GM18498 (cell line): Measurements from ENCODE around the gene ZNF768.
"Not testable (repeated sequence)": the region's sequence is repeated elsewhere in the genome, so short reads cannot be mapped to it uniquely, and the experiment has no call there.

Source experiments
- ATAC-seq: cut with Tn5 transposase; IDR thresholded peaks from one replicate; pipeline ENCODE4 v1.9.1; 2021; ENCODE audit warnings: mild to moderate bottlenecking, moderate library complexity; ENCODE audit not compliant: unreplicated experiment

The ZNF768 gene

GRCh38 chr16:30515275-30515674, 11.1 kb downstream of the ZNF768 start:
- no peak for ATAC-seq

- no peak for ATAC-seq
Observed at GRCh38 chr16:30511509-30511908, 14.9 kb downstream of the ZNF768 start.

GRCh38 chr16:30510376-30510938, 15.9 kb downstream of the ZNF768 start:
- ATAC-seq = no peak

DNA sequence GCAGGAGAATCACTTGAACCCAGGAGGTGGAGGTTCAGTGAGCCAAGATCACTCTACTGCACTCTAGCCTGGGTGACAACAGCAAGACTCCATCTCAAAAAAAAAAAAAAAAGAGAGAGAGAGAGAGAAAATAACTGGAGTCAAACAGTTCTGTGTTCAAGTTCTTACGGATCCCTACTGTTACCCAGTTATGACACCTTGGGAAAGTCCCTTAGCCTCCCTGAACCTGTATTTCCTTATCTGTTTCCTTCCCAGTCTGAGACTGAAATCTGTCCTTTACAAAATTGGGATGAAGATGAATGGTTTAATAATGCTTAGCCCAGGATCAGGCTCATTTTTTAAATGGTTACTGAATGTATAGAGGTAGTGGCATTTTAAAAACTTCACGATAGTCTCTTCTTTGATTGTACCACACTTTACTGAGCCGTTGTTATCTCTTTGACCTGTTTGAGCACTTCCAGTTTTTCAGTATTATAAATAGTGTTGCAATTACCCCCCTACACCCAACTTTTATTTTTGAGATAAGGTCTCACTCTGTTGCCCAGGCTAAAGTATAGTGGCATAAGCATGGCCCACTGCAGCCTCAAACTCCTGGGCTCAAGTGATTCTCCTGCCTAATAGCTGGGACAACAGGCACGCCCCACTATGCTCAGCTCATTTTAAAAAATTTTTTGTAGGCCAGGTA, 17.1 kb downstream of the ZNF768 start:
- ATAC-seq = no peak

DNA sequence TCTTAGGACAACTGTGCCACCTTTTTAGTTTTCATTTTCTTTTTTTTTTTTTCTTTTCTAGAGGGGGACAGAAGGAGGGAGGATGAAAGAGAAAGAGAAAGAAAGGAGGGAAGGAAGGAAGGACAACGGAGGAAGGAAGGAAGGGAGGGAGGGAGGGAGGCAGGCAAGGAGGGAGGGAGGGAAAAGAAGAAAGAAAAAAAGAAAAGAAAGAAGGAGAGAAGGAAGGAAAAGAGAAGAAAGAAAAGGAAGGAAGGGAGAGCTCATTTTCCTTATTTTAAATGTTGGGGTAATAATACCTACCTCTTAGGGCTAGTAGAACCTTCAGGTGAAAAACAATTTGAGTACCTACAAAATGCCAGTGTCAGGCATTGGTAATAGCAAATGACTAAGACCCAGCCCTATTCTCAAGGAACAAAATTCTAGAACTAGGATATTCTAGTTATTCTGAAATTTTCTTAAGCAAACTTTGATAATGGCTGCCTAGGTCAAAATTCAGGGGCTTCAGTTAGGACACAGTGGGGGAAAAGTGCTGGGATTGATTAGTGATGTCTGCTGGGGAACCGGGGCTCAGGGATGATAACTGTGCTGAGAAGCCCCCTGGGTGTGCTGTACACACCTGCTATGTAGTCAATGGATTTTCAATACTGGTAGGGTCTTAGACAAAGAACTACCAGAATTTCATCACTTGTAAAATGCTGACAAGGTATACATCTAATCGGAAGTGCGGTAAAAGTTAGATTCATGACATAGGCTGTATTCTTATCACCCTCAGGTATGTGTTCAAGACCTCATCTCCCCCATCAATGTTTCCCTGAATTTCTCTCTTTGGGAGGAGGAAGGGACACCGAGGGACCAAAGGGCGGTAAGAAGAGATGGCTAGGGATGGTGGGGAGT, 22.7 kb downstream of the ZNF768 start:
- no peak for ATAC-seq

DNA sequence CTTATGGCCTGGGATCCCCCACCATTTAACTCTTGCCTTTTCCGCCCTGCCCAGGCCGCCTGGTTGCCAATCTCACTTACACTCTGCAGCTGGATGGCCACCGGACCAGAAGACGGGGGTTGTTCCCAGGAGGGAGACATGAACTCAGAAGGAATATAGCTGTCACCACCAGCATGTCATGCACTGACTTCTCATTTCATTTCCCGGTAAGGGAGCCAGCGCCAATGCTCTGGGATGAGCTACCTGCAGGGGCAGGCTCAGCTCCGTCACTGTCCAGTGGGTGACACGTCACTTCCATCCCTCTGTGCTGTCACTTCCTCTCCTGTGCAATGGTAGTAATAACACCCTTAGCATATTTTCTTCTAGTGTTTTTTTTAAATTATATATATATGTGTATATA, 27.1 kb downstream of the ZNF768 start:
- ATAC-seq = no peak

DNA sequence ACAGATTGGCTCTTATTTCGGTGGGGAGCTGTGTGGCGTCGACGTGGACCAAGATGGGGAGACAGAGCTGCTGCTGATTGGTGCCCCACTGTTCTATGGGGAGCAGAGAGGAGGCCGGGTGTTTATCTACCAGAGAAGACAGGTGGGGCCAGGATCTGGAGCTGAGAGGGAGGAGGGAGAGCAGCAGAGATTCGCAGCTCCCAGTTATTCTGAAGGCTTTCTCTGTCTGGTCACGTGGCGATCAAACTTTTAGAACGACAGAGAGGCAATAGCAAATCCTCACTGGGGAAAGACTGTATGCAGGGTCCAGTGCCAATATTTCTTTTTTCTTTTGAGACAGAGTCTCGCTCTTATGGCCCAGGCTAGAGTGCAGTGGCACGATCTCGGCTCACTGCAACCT, 31.7 kb downstream of the ZNF768 start:
- ATAC-seq = no peak

- ATAC-seq = no peak
Observed at GRCh38 chr16:30493941-30494488, 32.4 kb downstream of the ZNF768 start.

DNA sequence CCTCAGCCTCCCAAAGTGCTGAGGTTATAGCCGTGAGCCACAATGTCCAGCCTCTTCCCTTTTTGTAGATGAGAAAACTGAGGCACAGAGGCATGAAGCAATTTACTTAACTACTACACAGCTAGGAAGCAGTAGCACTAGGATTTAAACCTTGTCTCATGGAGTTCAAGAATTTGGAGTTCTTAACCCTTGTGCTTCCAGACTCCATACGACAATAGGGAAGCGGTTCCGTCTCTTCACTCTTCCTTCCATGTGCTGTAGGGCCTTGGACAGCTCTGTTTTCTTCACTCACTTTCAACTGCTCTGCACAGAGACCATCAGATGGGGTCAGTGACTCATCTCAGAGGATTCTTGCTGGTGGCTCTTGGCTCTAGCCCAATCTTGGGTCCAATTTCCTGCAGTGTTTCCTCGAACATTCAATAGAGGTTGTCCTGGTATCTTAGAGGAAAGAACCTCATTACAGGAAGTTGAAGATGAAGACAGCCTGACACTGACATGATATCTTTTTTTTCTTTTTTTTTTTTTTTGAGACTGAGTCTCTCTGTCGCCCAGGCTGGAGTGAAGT, 34.5 kb downstream of the ZNF768 start:
- no peak for ATAC-seq

DNA sequence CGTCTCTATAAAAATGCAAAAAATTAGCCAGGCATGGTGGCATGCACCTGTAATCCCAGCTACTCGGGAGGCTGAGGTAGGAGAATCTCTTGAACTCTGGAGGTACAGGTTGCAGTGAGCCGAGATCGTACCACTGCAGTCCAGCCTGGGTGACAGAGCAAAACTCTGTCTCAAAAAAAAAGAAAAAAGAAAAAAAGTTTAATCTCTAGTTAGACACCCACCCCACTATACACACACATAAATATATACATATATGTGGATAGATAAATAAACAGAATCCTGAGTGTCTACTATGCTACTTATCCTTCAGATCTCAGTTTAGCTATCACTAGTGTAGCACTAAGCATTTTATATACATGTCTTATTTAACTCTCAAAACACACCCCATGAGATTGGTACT, 35.1 kb downstream of the ZNF768 start:
- no peak for ATAC-seq

- ATAC-seq = no peak
Observed at GRCh38 chr16:30490210-30490609, 36.2 kb downstream of the ZNF768 start.

DNA sequence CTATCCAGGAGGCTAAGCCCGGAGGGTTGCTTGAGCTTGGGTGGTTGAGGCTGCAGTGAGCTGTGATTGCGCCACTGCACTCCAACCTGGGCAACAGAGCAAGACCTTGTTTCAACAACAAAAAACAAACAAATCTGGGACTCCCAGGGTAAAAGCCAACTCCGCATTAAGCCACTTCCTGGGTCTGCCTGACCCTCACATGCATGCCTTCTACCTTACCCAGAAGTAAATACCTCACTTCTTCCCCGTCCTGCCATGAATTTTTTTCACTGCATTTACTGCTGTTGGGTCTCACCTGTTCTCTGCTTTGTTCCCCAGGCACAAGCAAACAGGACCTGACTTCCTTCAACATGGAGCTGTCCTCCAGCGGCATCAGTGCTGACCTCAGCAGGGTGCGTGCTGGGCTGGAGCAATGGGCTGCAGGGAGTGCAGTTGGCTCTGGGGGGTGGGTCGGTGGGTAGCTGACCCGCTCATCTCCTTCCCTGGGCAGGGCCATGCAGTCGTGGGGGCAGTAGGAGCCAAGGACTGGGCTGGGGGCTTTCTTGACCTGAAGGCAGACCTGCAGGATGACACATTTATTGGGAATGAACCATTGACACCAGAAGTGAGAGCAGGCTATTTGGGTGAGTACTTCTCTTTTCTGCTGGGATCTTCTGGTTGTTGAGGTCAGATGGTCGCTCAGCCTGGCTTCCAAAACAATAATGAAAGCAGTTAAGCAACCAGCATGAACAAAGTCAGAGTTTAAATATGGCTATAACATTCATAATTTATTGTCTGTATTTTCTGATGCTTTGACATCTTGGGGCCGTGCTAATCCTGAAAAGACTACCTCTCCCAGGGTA, 37.4 kb downstream of the ZNF768 start:
- no peak for ATAC-seq

- ATAC-seq = no peak
Observed at GRCh38 chr16:30485818-30486436, 40.4 kb downstream of the ZNF768 start.

DNA sequence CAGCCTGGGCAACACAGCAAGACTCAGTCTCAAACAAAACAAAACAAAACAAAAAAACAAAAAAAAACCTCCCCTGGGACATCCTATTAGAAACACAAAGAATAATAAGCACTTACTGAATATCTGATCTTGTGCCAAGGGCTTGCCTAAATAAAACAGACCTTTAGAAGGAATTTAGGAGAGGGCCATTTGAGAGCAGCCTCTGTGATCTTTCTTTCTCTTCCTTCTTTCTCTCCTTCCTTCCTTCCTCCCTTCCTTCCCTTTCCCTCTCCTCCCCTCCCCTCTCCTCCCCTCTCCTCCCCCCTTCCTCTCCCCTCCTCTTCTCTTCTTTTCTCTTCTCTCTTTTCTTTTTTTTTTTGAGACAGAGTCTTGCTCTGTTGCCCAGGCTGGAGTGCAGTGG, 41.5 kb downstream of the ZNF768 start:
- ATAC-seq = no peak

DNA sequence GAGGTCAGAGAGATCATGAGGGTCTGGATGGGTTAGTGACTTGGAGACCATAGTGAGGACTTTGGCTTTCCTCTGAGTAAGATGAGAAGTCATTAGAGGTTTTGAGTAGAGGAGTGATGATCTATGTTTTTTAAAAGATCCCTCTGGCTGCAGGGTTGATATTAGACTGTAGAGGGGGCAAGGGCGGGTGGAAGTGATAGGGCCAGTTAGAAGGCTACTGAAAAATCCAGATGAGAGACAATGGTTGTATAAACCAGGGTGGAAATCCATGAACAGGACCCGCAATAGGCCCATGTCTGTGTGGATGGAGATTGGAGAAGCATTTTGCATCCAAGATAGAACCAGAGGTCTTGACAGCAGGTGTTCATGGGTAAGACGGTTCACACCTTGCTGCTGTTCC, 44.0 kb downstream of the ZNF768 start:
- ATAC-seq = no peak

DNA sequence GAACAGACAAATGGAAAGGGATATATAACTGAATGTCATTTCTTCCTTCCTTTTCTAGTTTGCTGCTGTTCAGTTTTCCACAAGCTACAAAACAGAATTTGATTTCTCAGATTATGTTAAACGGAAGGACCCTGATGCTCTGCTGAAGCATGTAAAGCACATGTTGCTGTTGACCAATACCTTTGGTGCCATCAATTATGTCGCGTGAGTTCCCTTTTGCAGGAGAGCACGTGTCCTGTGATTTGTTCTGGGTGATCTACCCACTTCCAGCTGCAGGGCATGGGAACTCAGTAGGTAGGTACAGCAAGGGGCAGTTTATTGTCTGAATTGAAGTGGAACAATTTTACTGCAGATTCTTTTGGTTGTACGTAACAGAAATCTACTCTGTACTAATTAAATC, 45.0 kb downstream of the ZNF768 start:
- no peak for ATAC-seq

GRCh38 chr16:30478766-30479478, 47.4 kb downstream of the ZNF768 start:
- no peak for ATAC-seq

- ATAC-seq = not testable (repeated sequence)
Observed at GRCh38 chr16:30477773-30478172, 48.6 kb downstream of the ZNF768 start.

DNA sequence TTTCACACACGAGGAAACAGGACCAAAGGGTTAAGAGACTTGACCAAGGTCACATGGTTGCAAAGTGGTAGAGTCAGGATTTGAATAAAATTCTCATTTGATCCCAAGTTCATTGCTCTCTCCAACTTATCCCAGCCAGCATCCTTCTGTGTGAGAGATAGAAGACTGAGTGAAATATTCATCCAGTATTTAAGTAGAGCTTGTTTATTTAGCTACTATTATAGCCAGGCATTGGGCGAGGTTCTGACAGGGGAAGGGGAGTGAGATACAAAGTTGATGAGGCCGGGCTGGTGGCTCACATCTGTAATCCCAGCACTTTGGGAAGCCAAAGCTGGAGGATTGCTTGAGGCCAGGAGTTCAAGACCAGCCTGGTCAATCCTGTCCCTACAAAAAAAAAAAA, 49.4 kb downstream of the ZNF768 start:
- ATAC-seq = no peak
